Fibroblast of skin of left quadriceps (primary cell): ENCODE data around the gene COL25A1.

ENCODE experiments used
- DNase-seq, 2 experiments: peaks; one replicate each; pipeline ENCODE4 v3.0.0-alpha.2; 2013; ENCODE audit warnings: low read depth in 2 of 2

COL25A1 gene

DNA sequence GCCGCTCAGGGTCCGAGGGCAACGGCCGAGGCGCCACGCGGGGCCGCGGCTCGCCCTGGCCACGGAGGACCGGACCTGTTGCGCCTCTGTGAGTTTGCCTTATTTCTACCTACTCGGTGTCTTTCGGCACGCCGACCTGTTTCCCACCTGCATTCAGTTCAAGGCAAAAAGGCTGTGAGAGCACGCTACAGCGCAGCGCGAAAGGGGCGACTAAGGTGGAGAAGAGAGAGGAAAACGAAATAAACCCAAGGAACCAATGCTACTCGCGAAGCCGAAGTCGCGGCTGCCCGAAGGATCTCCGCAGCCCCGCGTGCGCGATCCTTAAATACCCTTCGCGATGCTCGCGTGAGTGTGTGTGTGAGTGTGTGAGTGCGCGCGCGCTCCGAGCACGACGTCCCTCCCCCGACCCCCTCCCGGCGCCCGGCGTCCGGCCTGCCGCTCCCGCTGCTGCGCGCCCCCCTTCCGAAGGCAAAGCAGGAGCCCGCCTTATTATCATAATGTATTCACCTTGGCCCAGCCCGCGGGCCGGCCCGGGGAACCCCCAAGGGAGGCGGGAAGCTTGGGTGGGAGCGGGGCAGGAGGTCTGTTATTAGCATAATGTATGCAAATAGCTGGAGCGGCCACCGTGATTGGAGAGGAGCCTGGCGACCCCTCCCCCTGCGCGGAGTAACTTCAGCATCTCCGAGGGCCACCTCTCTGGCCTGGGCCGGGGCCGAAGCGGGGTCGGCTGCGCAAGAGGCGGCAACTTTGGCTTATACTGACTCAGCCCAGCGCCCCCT is at the start of gene COL25A1:
TSS of gene COL25A1 (minus strand) at position 298 of the 779 bp plus-strand sequence.
- peak; percentile 34 to 39 for DNase-seq

DNA sequence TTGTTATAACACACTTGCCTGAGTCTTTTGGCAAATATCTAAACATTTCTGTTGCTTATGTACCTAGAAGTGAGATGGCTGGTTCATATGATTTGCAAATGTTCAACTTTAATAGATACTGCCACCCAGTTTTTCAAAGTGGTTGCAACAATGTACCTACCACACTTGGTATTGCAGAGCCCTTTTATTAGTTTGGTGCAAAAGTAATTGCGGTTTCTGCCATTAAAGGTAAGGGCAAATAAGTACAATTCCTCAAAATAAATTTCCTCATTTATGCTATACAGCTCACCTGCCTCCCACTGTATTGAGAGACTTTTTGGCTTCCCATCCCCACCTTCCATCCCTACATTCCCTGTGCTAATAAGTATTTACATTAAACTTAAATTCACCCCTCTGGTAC is 47.7 kb upstream of the COL25A1 start:
- no peak for DNase-seq

DNA sequence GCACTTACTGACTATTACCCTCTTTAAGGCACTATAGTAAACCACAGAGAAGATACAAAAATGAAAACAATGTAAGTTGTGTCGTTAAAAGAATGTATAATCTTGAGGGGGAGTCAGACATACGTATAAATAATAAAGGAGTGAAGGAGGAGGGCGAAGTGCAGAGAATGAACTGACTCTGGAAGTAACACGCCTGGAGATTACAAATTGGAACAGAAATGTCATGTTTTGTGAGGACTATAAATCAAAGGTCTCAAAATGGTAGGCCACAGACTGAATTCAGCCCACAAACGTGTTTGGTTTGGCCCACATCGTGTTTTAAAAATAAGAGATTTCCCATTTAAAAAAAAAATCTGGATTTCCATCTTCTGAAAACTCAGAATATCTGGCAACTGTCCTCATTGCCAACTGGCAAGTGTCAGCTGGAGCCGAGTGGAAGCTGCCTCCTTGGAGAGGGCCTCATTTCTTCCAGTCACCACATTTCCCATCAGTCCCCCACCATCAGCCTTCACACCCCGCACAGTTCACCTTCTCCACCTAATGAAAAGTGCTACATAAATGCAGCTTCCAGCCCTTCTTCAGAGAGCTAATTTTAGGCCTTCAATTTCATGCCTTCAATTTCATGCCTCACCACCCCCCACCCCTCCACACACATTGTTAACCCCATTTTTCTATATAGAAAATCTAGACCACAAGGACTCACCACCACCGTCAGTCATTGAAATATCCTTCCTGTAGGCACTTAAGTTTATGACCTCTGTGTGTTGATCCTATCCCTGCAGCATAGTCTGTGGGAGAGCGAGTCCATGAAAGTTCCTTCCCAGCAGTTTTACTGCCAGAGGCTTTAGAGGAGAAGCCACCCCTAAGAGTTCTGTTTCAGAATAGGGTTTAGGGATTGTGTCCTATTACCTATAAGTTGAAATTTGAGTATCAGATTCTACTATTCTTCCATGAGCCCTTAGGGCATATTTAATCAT is 32.0 kb upstream of the COL25A1 start:
- peak in 1 of 2 experiments; percentile 4 for DNase-seq

DNA sequence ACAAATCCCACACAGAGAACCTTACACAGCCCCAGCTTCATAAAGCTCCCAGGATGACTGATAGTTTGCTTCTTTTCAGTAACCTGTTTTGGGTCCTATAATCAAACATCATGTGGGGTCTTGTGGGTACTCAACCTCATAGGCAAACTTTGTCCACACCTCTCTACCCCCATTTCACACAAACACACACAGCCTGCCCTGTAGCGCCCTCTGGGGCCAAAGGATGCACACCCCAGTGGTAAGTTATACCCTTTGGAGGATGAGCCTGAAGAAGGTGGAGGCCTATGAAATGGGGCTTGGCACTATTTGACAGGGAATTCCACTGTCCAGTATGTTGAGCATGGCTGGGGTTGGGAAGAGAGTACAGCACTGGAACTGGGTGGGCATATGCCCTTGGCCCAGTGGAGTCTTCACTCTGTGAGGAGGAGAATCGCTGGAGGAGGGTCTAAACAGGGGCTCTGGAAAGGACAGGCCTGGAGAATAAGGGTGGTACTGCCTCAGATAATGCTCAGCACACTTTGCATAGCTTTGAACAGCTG is 30.5 kb upstream of the COL25A1 start:
- DNase-seq = no peak

DNA sequence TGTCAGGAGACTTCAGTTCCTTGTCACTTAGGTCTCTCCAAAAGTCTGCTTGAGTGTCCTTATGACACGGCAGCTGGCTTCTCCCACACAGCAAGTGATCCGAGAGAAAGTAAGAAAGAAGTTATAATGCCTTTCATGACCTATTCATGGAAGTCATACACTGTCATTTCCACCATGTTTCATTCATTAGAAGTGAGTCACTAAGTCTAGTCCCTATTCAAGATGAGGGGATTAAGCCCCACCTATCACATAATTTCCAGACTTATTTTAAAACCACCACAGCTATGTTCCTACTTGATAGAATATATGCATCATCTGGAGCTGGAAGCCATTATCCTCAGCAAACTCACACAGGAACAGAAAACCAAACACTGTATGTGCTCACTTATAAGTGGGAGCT is 25.2 kb upstream of the COL25A1 start:
- no peak for DNase-seq

DNA sequence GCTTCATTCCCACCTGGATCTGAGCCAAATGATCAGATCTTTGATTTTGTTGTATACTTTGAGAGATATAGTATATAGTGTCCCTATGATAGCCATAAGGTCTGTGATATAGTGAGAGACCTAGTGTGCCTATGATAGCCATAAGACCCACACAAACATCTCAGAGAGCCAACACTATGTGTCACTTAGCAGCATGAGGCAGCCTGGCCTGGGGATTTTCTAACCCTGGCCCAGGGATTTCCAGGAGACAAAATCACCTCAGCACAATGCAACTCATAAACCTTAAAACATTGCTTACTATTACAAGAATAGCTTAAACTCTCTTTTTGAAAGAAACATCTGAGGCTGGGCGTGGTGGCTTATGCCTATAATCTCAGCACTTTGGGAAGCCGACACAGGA is 23.2 kb upstream of the COL25A1 start:
- no peak for DNase-seq

DNA sequence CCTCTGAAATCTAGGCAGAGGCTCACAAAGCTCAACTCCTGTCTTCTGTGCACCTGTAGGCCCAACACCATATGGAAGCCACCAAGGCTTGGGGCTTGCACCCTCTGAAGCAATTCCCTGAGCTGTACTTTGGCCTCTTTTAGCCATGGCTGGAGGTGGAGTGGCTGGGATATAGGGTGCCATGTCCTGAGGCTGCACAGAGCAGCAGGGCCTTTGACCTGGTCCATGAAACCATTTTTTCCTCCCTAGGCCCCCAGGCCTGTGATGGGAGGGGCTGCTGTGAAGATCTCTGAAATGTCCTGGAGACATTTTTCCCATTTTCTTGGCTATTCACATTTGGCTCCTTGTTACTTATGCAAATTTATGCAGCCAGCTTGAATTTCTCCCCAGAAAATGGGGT is 20.9 kb upstream of the COL25A1 start:
- no peak for DNase-seq

DNA sequence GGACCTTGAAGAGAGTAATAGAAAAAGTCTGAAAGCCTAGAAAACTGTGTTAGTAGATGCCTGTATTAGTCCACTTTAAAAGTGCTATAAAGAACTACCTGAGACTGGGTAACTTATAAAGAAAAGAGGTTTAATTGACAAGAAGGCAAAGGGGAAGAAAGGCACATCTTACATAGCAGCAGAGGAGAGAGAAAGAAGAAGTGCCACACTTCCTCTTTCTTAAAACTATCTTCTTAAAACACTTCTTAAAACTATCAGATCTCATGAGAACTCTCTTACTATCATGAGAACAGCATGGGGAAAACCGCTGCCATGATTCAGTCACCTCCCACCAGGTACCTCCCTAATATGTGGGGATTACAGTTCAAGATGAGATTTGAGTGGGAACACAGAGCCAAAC is 18.8 kb upstream of the COL25A1 start:
- DNase-seq = no peak

DNA sequence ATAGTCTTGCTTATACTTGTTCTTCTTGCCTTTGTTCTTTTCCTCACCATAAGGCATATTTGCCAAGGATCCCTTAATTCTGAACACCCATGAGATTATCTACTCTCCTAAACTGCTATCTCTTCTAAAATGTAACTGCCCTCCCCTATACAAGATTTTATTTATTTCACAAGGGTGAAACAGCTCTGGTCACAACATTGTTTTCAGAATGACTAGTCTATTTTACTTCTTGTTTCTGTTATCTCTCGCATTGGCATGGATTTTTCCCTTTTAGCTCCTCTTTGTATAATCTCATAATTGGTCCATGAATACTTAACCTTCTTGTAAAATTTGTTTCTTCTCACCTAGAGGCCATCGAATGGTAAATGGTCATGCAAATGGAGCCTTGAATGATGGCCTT is 17.2 kb upstream of the COL25A1 start:
- no peak for DNase-seq

DNA sequence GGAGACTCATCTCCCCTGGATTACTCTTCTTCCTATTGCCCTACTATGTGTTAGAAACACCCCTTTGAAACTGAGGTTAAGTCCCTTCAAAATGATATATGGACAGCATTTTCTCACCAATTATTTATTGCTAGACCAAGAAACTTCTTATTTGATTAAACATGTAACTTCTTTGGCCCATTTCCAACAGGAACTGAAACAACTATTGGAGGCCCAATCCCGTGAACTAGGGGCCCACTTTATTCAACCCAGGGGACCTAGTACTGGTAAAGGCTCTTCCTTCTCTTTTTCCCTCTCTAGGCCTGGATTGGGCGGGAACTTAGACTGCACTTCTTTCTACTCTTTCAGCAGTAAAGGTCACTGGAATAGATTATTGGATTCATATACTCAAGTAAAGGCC is 16.7 kb upstream of the COL25A1 start:
- no peak for DNase-seq

DNA sequence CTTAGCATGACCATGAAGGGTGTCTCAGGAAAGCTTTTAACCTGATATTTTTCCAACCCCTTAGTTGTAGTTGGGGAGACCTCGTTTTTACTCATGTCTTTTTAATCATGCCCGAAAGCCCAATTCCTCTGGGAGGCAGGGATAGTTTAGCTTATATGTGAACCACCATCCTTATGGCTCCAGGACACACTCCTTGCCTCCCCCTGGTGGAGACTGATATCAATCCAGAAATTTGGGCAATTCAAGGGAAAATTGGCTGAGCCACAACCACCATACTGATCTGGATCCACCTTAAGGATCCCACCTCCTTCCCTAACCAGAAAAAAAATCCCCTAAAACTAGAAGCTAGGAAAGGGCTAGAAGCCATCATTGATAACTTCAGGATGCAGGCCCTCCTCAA is 13.4 kb upstream of the COL25A1 start:
- DNase-seq = no peak

DNA sequence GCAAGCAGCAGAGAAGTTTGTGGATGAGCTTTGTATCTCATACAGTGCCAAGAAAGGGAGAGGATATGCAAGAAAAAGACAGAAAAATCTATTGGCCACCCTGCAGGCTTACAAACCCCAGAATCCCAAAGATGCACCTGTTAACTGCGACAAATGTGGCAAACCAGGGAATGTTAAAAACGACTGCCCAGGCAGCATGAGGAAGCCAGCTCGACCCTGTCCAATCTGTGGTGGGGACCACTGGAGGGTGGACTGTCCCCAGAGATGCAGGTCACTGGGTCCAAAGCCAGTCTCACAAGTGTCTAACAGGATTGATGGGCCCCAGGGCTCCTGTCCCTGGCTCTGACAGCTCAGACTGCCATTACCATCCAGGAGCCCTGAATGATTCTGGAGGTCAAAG is 12.9 kb upstream of the COL25A1 start:
- DNase-seq = no peak

DNA sequence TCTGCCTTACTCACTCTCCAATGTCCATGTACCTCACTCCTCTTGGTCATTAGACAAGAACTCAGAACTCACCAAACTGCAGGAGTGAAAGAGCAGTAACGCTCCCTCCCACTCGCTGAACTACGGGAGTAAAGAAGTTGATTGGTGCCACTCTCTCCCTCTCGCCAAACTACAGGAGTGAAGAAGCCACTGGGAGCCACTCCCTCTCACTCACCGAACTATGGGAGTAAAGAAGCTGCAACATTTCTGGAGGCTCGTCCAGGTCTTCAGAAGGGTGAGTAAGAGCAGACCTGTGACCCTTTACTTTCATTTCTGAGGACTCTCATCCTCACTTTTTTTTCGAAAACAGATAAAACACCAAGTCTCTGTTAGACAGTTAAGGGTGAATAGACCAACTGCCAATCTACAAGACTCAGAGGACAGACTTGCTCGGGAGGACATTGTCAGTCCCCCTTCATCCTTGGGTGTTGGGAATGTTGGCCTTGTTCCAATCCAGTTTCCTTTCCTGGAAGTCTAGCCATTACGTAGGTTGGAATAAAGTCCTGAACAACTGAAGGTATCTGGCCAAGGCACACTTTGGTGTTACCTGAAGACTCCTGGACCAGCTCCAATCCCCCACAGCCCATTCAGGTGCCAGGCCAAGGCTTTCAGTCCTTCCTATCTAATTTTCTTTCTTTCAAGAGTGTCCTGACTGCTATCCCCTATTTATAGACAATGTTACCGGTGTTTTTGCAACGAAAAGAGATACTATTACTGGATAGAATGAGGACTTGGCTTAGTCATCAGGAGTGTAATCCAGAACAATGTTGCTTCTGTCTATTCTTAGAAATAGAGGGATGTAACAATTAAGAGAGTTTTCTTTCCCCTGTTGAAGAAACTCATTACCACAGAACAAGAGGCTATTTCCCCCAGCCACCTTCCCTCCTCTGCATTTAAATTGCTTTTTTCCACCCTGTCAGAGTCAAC is 11.0 kb upstream of the COL25A1 start:
- no peak for DNase-seq

DNA sequence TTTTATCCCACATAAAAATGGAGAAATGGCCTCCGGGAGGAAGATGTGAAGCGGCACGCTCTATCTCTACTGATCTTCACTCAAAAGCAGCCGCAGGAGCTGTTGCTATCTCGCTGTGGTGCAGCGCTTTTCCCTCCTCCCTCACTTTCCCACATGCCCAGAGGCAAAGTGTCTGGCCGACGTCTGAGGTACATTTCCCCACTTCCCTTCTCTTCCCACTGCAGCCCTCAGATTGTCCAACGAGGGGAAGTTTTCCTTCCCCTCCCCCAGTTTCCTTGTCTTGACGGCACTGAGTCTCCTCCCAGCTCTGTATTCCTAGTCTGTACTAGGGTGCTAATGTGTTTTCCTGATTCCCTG is 660 bp upstream of the COL25A1 start:
- DNase-seq = no peak

DNA sequence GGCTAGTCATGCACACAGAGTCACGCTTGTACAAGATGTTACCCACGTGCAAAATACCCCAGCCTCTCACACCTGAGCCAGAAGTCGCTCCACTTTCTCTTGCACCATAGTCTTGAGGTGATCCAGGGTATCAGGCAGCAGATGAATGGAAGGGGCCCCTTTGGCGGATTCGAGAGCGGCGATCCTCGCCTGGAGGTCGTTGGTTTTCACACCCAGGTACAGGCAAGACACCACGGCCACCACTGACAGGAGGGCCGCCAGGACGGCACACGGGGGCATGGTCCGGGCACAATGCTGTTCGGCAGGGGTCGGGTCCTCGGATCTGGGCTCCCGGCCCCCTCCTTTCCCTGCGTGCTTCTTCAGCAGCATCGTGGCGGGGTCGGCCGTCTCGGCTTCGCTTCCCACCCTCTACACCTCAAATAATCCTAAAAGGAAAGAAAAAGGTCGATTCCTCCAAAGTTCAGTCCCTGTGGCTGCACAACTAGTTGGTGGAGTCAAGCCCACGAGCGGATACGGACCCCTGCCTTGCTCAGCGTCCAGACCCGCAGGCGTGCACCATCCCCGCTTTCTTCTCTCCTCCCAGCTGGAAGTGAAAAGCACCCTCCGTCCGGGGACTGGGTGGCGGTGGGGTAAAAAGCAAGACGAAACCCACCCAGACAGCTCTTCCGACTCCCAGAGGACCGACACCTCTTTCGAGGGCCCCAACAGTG is 652 bp downstream of the COL25A1 start:
- DNase-seq = no peak

DNA sequence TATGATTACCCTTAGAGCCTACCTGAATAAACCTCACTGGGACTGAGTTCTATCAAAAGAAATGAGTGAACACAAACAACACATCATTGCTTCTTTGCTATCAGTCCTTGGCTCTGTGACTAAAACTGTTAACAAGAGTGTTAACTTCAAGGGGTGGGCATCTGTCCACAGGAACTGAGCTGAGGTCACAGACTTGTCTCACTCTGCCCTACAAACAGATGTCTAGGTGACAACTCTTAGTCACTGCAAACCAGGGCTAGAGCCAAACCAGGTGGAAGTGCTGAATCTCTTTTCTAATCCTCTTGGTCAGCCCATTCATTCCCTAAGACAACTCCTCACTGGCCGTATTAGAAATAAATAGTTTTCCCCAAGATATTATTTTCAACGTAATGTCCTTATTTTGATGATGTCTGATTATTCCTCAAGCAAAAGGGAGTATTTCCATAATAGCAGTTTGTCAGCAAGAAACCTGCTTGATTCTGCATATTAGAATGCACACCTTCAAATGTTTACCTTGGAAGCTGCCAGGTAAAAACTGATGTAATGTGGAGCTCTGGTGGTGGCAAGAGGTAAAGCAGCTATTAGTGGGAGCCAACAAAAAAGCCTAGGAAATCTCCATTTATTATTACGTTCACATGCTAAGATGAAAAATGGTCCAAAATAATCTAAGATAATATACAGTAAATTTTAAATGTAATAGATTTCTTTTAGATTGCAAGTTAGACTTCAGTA is 4.0 kb downstream of the COL25A1 start:
- no peak for DNase-seq

DNA sequence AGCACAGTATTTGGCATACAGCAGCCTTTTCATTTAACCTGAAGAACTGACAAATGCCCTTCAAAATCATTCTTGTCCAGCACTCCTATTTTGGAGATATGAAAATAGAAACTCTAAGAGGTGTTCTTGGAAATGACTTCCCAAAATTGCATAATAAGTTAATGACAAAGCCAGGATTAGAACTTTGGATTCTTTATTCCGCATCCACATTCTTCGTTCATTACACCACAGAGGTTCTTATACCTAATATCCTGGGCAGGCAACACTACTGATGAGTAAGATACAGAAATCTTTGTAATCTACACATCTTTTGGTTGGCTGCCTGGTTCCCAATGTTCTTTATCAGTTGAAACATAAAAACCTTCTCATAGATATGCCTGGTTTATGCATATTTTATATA is 5.9 kb downstream of the COL25A1 start:
- peak; percentile 21 to 27 for DNase-seq

DNA sequence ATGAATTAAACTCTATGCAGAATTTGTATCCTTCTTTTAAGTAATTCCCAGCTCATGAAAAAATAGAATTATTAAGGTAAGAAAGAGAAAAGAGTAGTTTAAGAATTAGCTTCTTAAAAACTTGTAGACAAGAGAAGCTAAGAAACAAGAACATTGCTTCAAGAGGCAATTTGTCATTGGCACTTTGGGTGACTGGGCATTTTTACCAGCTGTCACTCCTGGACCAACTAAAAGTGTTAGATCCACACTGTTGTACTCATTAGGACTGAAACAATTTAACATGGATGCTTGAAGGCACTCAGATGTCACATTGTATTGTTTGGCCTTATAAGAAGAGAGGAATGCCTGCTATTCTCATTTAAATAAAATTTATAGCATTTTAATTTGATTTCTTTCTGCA is 7.4 kb downstream of the COL25A1 start:
- no peak for DNase-seq

DNA sequence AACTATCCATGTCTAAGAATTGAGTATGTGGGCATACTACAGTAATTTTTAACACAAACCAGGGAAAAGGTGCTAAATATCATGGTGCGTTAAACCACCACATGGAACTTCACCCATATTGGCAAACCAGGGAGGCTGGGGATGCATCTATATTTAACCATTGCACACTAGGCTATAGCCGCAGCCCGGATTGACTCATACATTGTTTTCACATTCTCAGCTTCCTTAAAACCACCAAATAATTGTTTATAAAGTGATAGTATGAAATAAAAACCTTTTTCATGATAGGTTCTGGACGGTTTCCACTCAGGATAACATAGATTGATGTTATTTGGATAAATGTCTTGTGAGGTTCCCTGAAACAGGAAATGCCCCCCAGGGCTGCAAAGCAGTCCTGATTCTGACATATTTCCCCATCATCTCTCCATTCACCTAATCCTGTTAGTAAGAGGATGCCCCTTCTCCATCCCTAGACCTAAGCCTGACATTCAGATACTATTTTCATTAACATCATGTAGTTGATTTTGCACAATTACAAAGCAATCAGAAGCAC is 7.9 kb downstream of the COL25A1 start:
- DNase-seq = peak; percentile 12 to 29

DNA sequence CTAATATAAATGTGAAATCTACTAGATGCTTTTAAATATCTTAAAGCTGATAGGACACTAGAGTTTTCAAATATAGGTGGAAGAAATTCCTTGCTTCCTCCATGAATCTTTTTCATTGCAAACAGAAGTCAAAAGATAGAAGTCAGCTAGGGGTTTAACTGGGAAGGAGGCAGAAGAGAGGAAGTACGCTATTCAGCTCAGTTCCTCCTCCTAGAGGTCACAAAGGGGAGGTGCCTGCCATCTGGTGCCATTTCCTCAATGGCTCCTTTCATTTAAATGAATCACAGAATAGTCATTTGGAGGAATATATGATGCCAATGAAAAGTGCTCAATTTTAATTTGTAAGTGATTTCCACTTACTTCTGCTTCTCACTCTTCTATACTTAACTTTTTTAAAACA is 8.5 kb downstream of the COL25A1 start:
- DNase-seq = no peak
